HepG2 (cell line): ENCODE results near the gene MEMO1. TPM values are rescaled to one million over a fixed set of nuclear protein-coding genes. Genes with fewer than 3 reads are reported as not detected.

Experiments used
- FOXA3 ChIP-seq: IDR thresholded peaks from 2 replicates; pipeline ENCODE4 v1.6.1; 2016; ENCODE audit warnings: missing genetic modification reagents, missing compliant biosample characterization
- MZF1 ChIP-seq: sonication (generic); formaldehyde crosslinking; IDR thresholded peaks from 2 replicates; pipeline ENCODE4 v1.8.1; 2023; ENCODE audit warnings: mild to moderate bottlenecking, missing genetic modification reagents, borderline replicate concordance
- NFATC3 ChIP-seq: sonication (generic); formaldehyde crosslinking; IDR thresholded peaks from 2 replicates; pipeline ENCODE4 v1.5.1; 2020; ENCODE audit warnings: mild to moderate bottlenecking, missing genetic modification reagents
- SETDB1 ChIP-seq: sonication (generic); formaldehyde crosslinking; IDR thresholded peaks from 2 replicates; pipeline ENCODE4 v1.5.1; 2020; ENCODE audit warnings: missing genetic modification reagents, mild to moderate bottlenecking, borderline replicate concordance
- SOX13 ChIP-seq, 3 experiments: fragments of 450-650 bp in 1 of 3; sonication (generic) in 1 of 3; formaldehyde crosslinking in 1 of 3; IDR thresholded peaks in 2 of 3; conservative IDR thresholded peaks in 1 of 3; 2 replicates each; pipeline versions ENCODE4 v1.5.0 to v1.6.1; 2016 to 2020; ENCODE audit warnings: antibody characterized with exemption in 1 of 3, mild to moderate bottlenecking in 1 of 3, missing compliant biosample characterization in 1 of 3, missing genetic modification reagents in 1 of 3, moderate library complexity in 1 of 3
- TCF7L2 ChIP-seq: IDR thresholded peaks from 2 replicates; pipeline ENCODE4 v1.6.1; 2011; ENCODE audit warnings: mild to moderate bottlenecking, low read depth, low read length, moderate library complexity
- ZNF296 ChIP-seq: sonication (generic); formaldehyde crosslinking; conservative IDR thresholded peaks from 2 replicates; pipeline ENCODE4 v1.5.0; 2020; ENCODE audit warnings: mild to moderate bottlenecking, missing genetic modification reagents
- ZNF775 ChIP-seq: sonication (generic); formaldehyde crosslinking; IDR thresholded peaks from 2 replicates; pipeline ENCODE4 v1.4.0; 2020; ENCODE audit warnings: missing genetic modification reagents, mild to moderate bottlenecking, moderate library complexity, borderline replicate concordance
- polyA plus RNA-seq, 8 experiments: library from polyadenylated mRNA; depleted of rRNA in 3 of 8; stranded (reverse) in 7 of 8; unstranded in 1 of 8; fragments of >200 nt; fragmentation: Illumina TruSeq in 4 of 8; extraction: Trizol in 4 of 8; gene quantifications; 2 replicates each; pipeline versions ENCODE4 v1.2.1 to v1.2.3, GENCODE V29; 2011 to 2016; ENCODE audit warnings: low read depth in 4 of 8, missing spikeins in 1 of 8, mixed read lengths in 1 of 8; ENCODE audit not compliant: insufficient read depth in 1 of 8
- total RNA-seq, 5 experiments: library from RNA; depleted of rRNA; stranded (reverse); fragments of >200 nt; fragmentation: Illumina TruSeq; extraction: Trizol; gene quantifications; 2 replicates each; pipeline ENCODE4 v1.2.3, GENCODE V29; 2016; ENCODE audit warnings: low read depth in 1 of 5
- TF ChIP-seq, protein P1 (sequence below): sonication (generic); formaldehyde crosslinking; IDR thresholded peaks from 2 replicates; pipeline ENCODE4 v1.4.0; 2020; ENCODE audit warnings: mild to moderate bottlenecking, missing genetic modification reagents
- TF ChIP-seq, protein P2 (sequence below): sonication (generic); formaldehyde crosslinking; IDR thresholded peaks from 2 replicates; pipeline ENCODE4 v1.5.1; 2020; ENCODE audit warnings: missing genetic modification reagents, mild to moderate bottlenecking, borderline replicate concordance
- TF ChIP-seq, protein P3 (sequence below): IDR thresholded peaks from 2 replicates; pipeline ENCODE4 v1.6.1; 2016; ENCODE audit warnings: low read depth, control low read depth
- TF ChIP-seq, protein P4 (sequence below): sonication (generic); formaldehyde crosslinking; IDR thresholded peaks from 2 replicates; pipeline ENCODE4 v1.4.0; 2020; ENCODE audit warnings: missing genetic modification reagents
- TF ChIP-seq, protein P5 (sequence below): sonication (generic); formaldehyde crosslinking; conservative IDR thresholded peaks from 2 replicates; pipeline ENCODE4 v1.4.0; 2020; ENCODE audit warnings: missing genetic modification reagents
- TF ChIP-seq, protein P6 (sequence below): sonication (generic); formaldehyde crosslinking; IDR thresholded peaks from 2 replicates; pipeline ENCODE4 v1.4.0; 2020; ENCODE audit warnings: missing genetic modification reagents, mild to moderate bottlenecking, borderline replicate concordance

MEMO1 gene
- total and polyA plus RNA-seq, 2 of the 13 experiments (the other 11 are each of a cell fraction or from before 2014, with no cell fraction given): 69.8 to 81.6 TPM

DNA sequence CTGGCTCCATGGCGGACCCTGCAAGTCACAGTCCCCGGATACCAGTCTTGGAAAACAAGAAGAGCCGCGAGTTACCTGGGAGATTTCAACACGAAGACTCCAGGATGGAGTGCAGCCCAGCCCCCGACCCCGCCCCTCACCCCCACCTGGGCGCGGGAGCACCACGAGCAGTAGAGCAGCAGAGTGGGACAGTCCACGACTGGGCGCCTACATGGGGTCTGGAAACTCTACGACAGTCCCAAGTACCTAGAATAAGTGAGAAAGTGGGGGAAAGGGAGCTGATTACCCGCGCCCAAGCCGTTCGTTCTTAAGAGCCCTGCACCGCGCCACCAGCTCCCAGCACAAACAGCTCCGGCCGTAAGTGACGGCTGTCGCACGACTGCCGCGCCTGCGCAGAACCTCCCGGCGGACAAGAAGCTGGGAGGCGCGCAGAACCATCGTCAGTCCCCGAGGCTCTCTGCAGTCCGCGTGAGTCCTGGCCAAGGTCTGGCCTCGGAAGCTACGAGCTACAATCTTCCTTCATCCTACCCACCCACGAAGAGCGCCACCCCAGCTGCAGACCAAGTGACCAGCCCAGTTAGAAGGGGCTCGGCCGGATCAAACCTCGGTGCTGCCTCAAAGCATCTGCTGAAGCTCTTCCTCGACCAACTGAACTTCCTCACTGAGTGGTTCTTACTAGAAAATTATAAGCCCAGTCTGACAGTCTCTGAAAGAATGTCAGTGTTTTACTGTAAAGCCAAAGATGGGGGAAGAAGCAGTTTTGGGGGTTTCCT, 28.8 kb upstream of the MEMO1 start, which contains the start of gene DPY30 (continued):
- no peak for TF ChIP-seq NFATC3 (CRISPR knock-in tag)
- TF ChIP-seq, protein P1, sequence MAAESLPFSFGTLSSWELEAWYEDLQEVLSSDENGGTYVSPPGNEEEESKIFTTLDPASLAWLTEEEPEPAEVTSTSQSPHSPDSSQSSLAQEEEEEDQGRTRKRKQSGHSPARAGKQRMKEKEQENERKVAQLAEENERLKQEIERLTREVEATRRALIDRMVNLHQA: no peak
- TF ChIP-seq, protein P2, sequence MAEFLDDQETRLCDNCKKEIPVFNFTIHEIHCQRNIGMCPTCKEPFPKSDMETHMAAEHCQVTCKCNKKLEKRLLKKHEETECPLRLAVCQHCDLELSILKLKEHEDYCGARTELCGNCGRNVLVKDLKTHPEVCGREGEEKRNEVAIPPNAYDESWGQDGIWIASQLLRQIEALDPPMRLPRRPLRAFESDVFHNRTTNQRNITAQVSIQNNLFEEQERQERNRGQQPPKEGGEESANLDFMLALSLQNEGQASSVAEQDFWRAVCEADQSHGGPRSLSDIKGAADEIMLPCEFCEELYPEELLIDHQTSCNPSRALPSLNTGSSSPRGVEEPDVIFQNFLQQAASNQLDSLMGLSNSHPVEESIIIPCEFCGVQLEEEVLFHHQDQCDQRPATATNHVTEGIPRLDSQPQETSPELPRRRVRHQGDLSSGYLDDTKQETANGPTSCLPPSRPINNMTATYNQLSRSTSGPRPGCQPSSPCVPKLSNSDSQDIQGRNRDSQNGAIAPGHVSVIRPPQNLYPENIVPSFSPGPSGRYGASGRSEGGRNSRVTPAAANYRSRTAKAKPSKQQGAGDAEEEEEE (CRISPR knock-in tag): peak; percentile 37; the same call in 1 of the 2 replicates
- no peak for TF ChIP-seq TCF7L2
- peak; percentile 65 for TF ChIP-seq ZNF775 (CRISPR knock-in tag)
- peak; percentile 60 for TF ChIP-seq FOXA3 (CRISPR knock-in tag)
- TF ChIP-seq, protein P3, sequence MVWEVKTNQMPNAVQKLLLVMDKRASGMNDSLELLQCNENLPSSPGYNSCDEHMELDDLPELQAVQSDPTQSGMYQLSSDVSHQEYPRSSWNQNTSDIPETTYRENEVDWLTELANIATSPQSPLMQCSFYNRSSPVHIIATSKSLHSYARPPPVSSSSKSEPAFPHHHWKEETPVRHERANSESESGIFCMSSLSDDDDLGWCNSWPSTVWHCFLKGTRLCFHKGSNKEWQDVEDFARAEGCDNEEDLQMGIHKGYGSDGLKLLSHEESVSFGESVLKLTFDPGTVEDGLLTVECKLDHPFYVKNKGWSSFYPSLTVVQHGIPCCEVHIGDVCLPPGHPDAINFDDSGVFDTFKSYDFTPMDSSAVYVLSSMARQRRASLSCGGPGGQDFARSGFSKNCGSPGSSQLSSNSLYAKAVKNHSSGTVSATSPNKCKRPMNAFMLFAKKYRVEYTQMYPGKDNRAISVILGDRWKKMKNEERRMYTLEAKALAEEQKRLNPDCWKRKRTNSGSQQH (CRISPR knock-in tag): no peak
- TF ChIP-seq, protein P4, sequence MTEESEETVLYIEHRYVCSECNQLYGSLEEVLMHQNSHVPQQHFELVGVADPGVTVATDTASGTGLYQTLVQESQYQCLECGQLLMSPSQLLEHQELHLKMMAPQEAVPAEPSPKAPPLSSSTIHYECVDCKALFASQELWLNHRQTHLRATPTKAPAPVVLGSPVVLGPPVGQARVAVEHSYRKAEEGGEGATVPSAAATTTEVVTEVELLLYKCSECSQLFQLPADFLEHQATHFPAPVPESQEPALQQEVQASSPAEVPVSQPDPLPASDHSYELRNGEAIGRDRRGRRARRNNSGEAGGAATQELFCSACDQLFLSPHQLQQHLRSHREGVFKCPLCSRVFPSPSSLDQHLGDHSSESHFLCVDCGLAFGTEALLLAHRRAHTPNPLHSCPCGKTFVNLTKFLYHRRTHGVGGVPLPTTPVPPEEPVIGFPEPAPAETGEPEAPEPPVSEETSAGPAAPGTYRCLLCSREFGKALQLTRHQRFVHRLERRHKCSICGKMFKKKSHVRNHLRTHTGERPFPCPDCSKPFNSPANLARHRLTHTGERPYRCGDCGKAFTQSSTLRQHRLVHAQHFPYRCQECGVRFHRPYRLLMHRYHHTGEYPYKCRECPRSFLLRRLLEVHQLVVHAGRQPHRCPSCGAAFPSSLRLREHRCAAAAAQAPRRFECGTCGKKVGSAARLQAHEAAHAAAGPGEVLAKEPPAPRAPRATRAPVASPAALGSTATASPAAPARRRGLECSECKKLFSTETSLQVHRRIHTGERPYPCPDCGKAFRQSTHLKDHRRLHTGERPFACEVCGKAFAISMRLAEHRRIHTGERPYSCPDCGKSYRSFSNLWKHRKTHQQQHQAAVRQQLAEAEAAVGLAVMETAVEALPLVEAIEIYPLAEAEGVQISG (CRISPR knock-in tag): peak; percentile 92
- TF ChIP-seq SETDB1 (CRISPR knock-in tag): no peak
- TF ChIP-seq, protein P5, sequence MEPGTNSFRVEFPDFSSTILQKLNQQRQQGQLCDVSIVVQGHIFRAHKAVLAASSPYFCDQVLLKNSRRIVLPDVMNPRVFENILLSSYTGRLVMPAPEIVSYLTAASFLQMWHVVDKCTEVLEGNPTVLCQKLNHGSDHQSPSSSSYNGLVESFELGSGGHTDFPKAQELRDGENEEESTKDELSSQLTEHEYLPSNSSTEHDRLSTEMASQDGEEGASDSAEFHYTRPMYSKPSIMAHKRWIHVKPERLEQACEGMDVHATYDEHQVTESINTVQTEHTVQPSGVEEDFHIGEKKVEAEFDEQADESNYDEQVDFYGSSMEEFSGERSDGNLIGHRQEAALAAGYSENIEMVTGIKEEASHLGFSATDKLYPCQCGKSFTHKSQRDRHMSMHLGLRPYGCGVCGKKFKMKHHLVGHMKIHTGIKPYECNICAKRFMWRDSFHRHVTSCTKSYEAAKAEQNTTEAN: peak; percentile 83
- TF ChIP-seq SOX13 (IDR thresholded peaks at IDR 0.05): peak; percentile 52; the same call in 1 of the 2 replicates
- peak in 1 of 2 experiments; percentile 52; a peak in 2 of 4 replicates for TF ChIP-seq SOX13 (CRISPR knock-in tag; conservative IDR thresholded peaks at IDR 0.05 in 1 of 2, IDR thresholded peaks at IDR 0.05 in 1 of 2)
- peak; percentile 45; the same call in 1 of the 2 replicates for TF ChIP-seq MZF1 (CRISPR knock-in tag)
- no peak for TF ChIP-seq ZNF296 (CRISPR knock-in tag)
- TF ChIP-seq, protein P6, sequence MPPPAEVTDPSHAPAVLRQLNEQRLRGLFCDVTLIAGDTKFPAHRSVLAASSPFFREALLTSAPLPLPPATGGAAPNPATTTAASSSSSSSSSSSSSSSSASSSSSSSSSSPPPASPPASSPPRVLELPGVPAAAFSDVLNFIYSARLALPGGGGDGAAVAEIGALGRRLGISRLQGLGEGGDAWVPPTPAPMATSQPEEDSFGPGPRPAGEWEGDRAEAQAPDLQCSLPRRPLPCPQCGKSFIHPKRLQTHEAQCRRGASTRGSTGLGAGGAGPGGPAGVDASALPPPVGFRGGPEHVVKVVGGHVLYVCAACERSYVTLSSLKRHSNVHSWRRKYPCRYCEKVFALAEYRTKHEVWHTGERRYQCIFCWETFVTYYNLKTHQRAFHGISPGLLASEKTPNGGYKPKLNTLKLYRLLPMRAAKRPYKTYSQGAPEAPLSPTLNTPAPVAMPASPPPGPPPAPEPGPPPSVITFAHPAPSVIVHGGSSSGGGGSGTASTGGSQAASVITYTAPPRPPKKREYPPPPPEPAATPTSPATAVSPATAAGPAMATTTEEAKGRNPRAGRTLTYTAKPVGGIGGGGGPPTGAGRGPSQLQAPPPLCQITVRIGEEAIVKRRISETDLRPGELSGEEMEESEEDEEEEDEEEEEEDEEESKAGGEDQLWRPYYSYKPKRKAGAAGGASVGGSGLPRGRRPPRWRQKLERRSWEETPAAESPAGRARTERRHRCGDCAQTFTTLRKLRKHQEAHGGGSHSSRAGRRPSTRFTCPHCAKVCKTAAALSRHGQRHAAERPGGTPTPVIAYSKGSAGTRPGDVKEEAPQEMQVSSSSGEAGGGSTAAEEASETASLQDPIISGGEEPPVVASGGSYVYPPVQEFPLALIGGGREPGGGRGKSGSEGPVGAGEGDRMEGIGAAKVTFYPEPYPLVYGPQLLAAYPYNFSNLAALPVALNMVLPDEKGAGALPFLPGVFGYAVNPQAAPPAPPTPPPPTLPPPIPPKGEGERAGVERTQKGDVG (CRISPR knock-in tag): peak; percentile 87; the same call in 1 of the 2 replicates
